CD4-positive, CD25-positive, alpha-beta regulatory T cell (primary cell): Measurements from ENCODE around the gene CARD16. TPM values are rescaled to one million over a fixed set of nuclear protein-coding genes. Genes with fewer than 3 reads are reported as not detected.
A peak's percentile ranks its signal among the peaks of the same experiment; 100 is the strongest.

ENCODE experiments used
- ATAC-seq, 2 donors: fragments of 150-1000 bp; cut with Tn5 transposase; one replicate each; pipeline ENCODE4 v1.10.0; 2021; ENCODE audit warnings: low read depth in 2 of 2, moderate number of reproducible peaks in 2 of 2, moderate library complexity in 1 of 2
- DNase-seq, 3 donors: peaks; one replicate each; pipeline versions ENCODE4 v3.0.0 to v3.0.0-alpha.2; 2012 to 2022; ENCODE audit warnings: mixed read lengths in 1 of 3
- H3K27ac ChIP-seq: one replicate; pipeline ENCODE4 v1.7.0; 2013; ENCODE audit warnings: mild to moderate bottlenecking, low read length; ENCODE audit not compliant: insufficient read depth, poor library complexity, severe bottlenecking
- H3K27me3 ChIP-seq: one replicate; pipeline ENCODE4 v1.7.0; 2013; ENCODE audit warnings: low read length; ENCODE audit not compliant: control insufficient read depth, insufficient read depth
- H3K36me3 ChIP-seq: one replicate; pipeline ENCODE4 v1.7.0; 2013; ENCODE audit warnings: mild to moderate bottlenecking, low read length, moderate library complexity; ENCODE audit not compliant: control insufficient read depth, insufficient read depth
- H3K4me1 ChIP-seq: 2 replicates; pipeline ENCODE4 v1.7.0; 2013; ENCODE audit warnings: mild to moderate bottlenecking, low read length; ENCODE audit not compliant: insufficient read depth, control insufficient read depth, poor library complexity, severe bottlenecking
- H3K4me3 ChIP-seq: one replicate; pipeline ENCODE4 v1.7.0; 2013; ENCODE audit warnings: low read depth, mild to moderate bottlenecking, low read length, moderate library complexity
- H3K9me3 ChIP-seq, 2 experiments: 1 replicate in 1 of 2; 2 replicates in 1 of 2; pipeline ENCODE4 v1.7.0; 2013; ENCODE audit warnings: low read length in 2 of 2, mild to moderate bottlenecking in 1 of 2, moderate library complexity in 1 of 2; ENCODE audit not compliant: control insufficient read depth in 2 of 2
- H3K27ac Mint-ChIP-seq, 3 donors: one replicate each; pipeline ENCODE4 v1.8.0; 2020 to 2022; ENCODE audit warnings: mild to moderate bottlenecking in 3 of 3, mixed read lengths in 3 of 3, moderate library complexity in 2 of 3
- H3K27me3 Mint-ChIP-seq: one replicate; pipeline ENCODE4 v1.8.0; 2022; ENCODE audit warnings: mild to moderate bottlenecking, mixed read lengths
- H3K36me3 Mint-ChIP-seq: one replicate; pipeline ENCODE4 v1.8.0; 2020; ENCODE audit warnings: mixed read lengths
- H3K4me1 Mint-ChIP-seq, 4 donors: one replicate each; pipeline ENCODE4 v1.8.0; 2020 to 2022; ENCODE audit warnings: mixed read lengths in 4 of 4, mild to moderate bottlenecking in 1 of 4
- H3K4me3 Mint-ChIP-seq, 4 donors: one replicate each; pipeline ENCODE4 v1.8.0; 2020 to 2022; ENCODE audit warnings: mild to moderate bottlenecking in 4 of 4, mixed read lengths in 4 of 4, moderate library complexity in 3 of 4
- H3K9me3 Mint-ChIP-seq, 7 donors: one replicate each; pipeline ENCODE4 v1.8.0; 2020 to 2022; ENCODE audit warnings: mixed read lengths in 7 of 7, mild to moderate bottlenecking in 3 of 7, moderate library complexity in 2 of 7
- polyA plus RNA-seq, 4 donors: library from polyadenylated mRNA; unstranded; fragments of 300-500 nt; fragmentation: Illumina TruSeq; gene quantifications; one replicate each; pipeline ENCODE4 v1.2.3, GENCODE V29; 2021
- total RNA-seq: library from RNA; stranded (reverse); gene quantifications from one replicate; pipeline ENCODE4 v1.2.3, GENCODE V29; 2022

Gene CARD16
- total and polyA plus RNA-seq, 5 donors from 2014 or later, result 109 to 445 (median 341) TPM

DNA sequence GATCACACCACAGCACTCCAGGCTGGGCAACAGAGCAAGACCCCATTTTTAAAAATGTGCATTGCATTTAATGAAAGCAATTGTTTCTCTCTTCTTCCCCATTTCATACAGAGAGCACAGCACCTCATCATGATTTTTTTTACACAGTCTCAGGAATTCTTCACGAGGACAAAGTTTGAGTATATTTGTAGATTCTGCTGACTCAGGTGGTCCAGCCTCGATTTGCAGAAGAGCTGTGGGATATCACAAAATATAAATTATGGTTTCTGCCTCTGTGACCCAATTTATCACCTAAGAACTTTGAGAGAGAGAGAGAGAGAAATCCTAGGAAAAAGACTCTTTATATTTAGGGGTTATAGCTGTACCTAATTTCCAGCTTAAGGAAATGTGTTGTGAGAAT is 42.0 kb downstream of the CARD16 start:
- Histone ChIP-seq H3K36me3 (no peaks in the 10 kb centered on the region), H3K27me3 (no peaks in the 10 kb centered on the region), H3K9me3 (no peaks in the 10 kb centered on the region), H3K27ac (no peak overlapping the region), H3K4me1 (no peaks in the 10 kb centered on the region), H3K4me3 (no peak overlapping the region)
- H3K27ac Mint-ChIP-seq, result no peak overlapping the region
- H3K9me3 Mint-ChIP-seq, result peaks cover 0 to 1% (median 0%) of the 10 kb centered on the region in 7 donors
- no peak overlapping the region for H3K4me3 Mint-ChIP-seq
- no peaks in the 10 kb centered on the region for H3K36me3 Mint-ChIP-seq
- no peaks in the 10 kb centered on the region for H3K27me3 Mint-ChIP-seq
- peaks cover 5 to 11% (median 6%) of the 10 kb centered on the region in 4 donors for H3K4me1 Mint-ChIP-seq
- no peak for ATAC-seq
- DNase-seq, result no peak

- H3K4me1 Mint-ChIP-seq, result peaks cover 5 to 11% (median 6%) of the 10 kb centered on the region in 4 donors
- H3K27ac Mint-ChIP-seq, result peak overlapping the region in 2 of 3 donors; percentile 56 to 58
- no peak overlapping the region for H3K4me3 Mint-ChIP-seq
- DNase-seq (peak; percentile 11 to 65 (median 43)), ATAC-seq (peak; percentile 58 to 85)
- Histone ChIP-seq H3K36me3 (no peaks in the 10 kb centered on the region), H3K27me3 (no peaks in the 10 kb centered on the region), H3K4me3 (no peak overlapping the region), H3K4me1 (no peaks in the 10 kb centered on the region), H3K27ac (no peak overlapping the region), H3K9me3 (no peaks in the 10 kb centered on the region)
- no peaks in the 10 kb centered on the region for H3K27me3 Mint-ChIP-seq
- H3K9me3 Mint-ChIP-seq, result peaks cover 0 to 1% (median 0%) of the 10 kb centered on the region in 7 donors
- H3K36me3 Mint-ChIP-seq, result no peaks in the 10 kb centered on the region
Observed at GRCh38 chr11:105000797-105001196, 44.3 kb downstream of the CARD16 start.

DNA sequence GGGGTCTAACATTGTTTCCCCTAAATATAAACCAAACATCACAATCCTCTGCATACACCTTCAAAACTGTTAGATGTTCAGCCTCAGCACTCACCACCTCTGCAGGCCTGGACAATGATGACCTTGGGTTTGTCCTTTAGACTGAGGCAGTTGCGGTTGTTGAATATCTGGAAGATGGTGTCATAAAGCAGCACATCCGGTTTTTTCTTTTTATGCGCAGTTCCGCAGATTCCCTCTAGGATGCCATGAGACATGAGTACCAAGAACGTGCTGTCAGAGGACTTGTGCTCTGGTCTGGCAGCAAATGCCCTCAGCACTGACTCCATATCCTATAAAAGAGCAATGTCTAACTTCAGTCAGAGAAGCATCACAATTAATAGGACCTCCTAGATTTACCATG is 45.0 kb downstream of the CARD16 start:
- no peak overlapping the region for H3K27ac Mint-ChIP-seq
- no peak overlapping the region for H3K4me3 Mint-ChIP-seq
- ATAC-seq (no peak), DNase-seq (peak in 1 of 3 donors; percentile 34)
- no peaks in the 10 kb centered on the region for H3K4me1 ChIP-seq
- H3K9me3 Mint-ChIP-seq, result peaks cover 0 to 1% (median 0%) of the 10 kb centered on the region in 7 donors
- H3K27ac ChIP-seq, result no peak overlapping the region
- no peaks in the 10 kb centered on the region for H3K36me3 Mint-ChIP-seq
- H3K4me3 ChIP-seq, result no peak overlapping the region
- no peaks in the 10 kb centered on the region for H3K9me3 ChIP-seq
- peaks cover 5 to 11% (median 6%) of the 10 kb centered on the region in 4 donors for H3K4me1 Mint-ChIP-seq
- H3K36me3 ChIP-seq, result no peaks in the 10 kb centered on the region
- no peaks in the 10 kb centered on the region for H3K27me3 Mint-ChIP-seq
- H3K27me3 ChIP-seq, result no peaks in the 10 kb centered on the region

- Histone ChIP-seq H3K27me3 (no peaks in the 10 kb centered on the region), H3K4me1 (no peaks in the 10 kb centered on the region), H3K27ac (no peak overlapping the region), H3K4me3 (no peak overlapping the region), H3K36me3 (no peaks in the 10 kb centered on the region), H3K9me3 (no peaks in the 10 kb centered on the region)
- H3K4me3 Mint-ChIP-seq, result no peak overlapping the region
- H3K27ac Mint-ChIP-seq, result no peak overlapping the region
- DNase-seq, result no peak
- no peak for ATAC-seq
- no peaks in the 10 kb centered on the region for H3K36me3 Mint-ChIP-seq
- peaks cover 6 to 11% (median 8%) of the 10 kb centered on the region in 4 donors for H3K4me1 Mint-ChIP-seq
- H3K27me3 Mint-ChIP-seq, result peaks cover under 1% of the 10 kb centered on the region
- H3K9me3 Mint-ChIP-seq, result peaks cover 0 to 1% (median 0%) of the 10 kb centered on the region in 7 donors
Observed at GRCh38 chr11:104999721-105000120, 45.4 kb downstream of the CARD16 start.

- no peak overlapping the region for H3K27ac ChIP-seq
- Mint-ChIP-seq H3K27ac (no peak overlapping the region), H3K4me3 (no peak overlapping the region), H3K4me1 (peaks cover 6 to 19% (median 15%) of the 10 kb centered on the region in 4 donors), H3K36me3 (no peaks in the 10 kb centered on the region), H3K27me3 (peaks cover 6% of the 10 kb centered on the region), H3K9me3 (peaks cover 0 to 2% (median 0%) of the 10 kb centered on the region in 7 donors)
- no peaks in the 10 kb centered on the region for H3K36me3 ChIP-seq
- H3K27me3 ChIP-seq, result no peaks in the 10 kb centered on the region
- DNase-seq (no peak), ATAC-seq (no peak)
- H3K4me3 ChIP-seq, result no peak overlapping the region
- no peaks in the 10 kb centered on the region for H3K9me3 ChIP-seq
- H3K4me1 ChIP-seq, result no peaks in the 10 kb centered on the region
Observed at GRCh38 chr11:104997288-104997687, 47.8 kb downstream of the CARD16 start.

- Mint-ChIP-seq H3K9me3 (peaks cover 0 to 1% (median 0%) of the 10 kb centered on the region in 7 donors), H3K4me3 (no peak overlapping the region), H3K27ac (no peak overlapping the region), H3K4me1 (peaks cover 0 to 14% (median 11%) of the 10 kb centered on the region in 4 donors), H3K27me3 (peaks cover 8% of the 10 kb centered on the region), H3K36me3 (no peaks in the 10 kb centered on the region)
- Histone ChIP-seq H3K4me1 (no peaks in the 10 kb centered on the region), H3K4me3 (no peak overlapping the region), H3K27ac (no peak overlapping the region), H3K9me3 (no peaks in the 10 kb centered on the region), H3K27me3 (no peaks in the 10 kb centered on the region), H3K36me3 (no peaks in the 10 kb centered on the region)
- ATAC-seq (no peak), DNase-seq (no peak)
Observed at GRCh38 chr11:104995001-104995408, 50.1 kb downstream of the CARD16 start.

DNA sequence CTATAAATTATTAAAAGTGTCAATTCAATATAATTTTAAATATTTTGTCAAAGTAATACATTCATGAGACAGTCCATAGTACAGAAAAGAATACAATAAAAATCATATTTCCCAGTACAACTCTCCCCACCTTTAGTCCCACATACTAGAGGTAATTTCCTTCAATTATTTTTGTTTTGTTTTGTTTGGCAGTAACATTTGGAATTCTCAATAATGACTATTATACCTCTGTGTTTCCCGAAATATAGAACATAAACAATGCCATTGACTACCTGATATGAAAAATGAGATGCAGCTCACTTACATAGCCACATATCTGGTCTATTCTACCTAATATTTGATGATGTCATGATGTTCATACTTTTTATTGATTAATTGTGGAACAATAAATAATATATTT is 52.4 kb downstream of the CARD16 start:
- ATAC-seq (no peak), DNase-seq (no peak)
- H3K36me3 Mint-ChIP-seq, result no peaks in the 10 kb centered on the region
- Histone ChIP-seq H3K27me3 (no peaks in the 10 kb centered on the region), H3K9me3 (peaks cover 0 to 3% of the 10 kb centered on the region in 2 experiments), H3K4me1 (no peaks in the 10 kb centered on the region), H3K27ac (no peak overlapping the region), H3K36me3 (no peaks in the 10 kb centered on the region), H3K4me3 (no peak overlapping the region)
- no peak overlapping the region for H3K27ac Mint-ChIP-seq
- no peak overlapping the region for H3K4me3 Mint-ChIP-seq
- peaks cover 0 to 14% (median 7%) of the 10 kb centered on the region in 4 donors for H3K4me1 Mint-ChIP-seq
- peaks cover 0 to 6% (median 1%) of the 10 kb centered on the region in 7 donors for H3K9me3 Mint-ChIP-seq
- H3K27me3 Mint-ChIP-seq, result peaks cover 19% of the 10 kb centered on the region

GRCh38 chr11:104991994-104992393 is 53.1 kb downstream of the CARD16 start:
- Mint-ChIP-seq H3K36me3 (no peaks in the 10 kb centered on the region), H3K4me1 (peaks cover 0 to 14% (median 7%) of the 10 kb centered on the region in 4 donors), H3K4me3 (no peak overlapping the region), H3K9me3 (peaks cover 0 to 6% (median 1%) of the 10 kb centered on the region in 7 donors), H3K27me3 (peaks cover 19% of the 10 kb centered on the region), H3K27ac (no peak overlapping the region)
- Histone ChIP-seq H3K4me3 (no peak overlapping the region), H3K27ac (no peak overlapping the region), H3K9me3 (peaks cover 0 to 3% of the 10 kb centered on the region in 2 experiments), H3K4me1 (no peaks in the 10 kb centered on the region), H3K36me3 (no peaks in the 10 kb centered on the region), H3K27me3 (no peaks in the 10 kb centered on the region)
- ATAC-seq (no peak), DNase-seq (no peak)
